ENCODE data around the gene OXT. TPM values are rescaled to one million over a fixed set of nuclear protein-coding genes. Genes with fewer than 3 reads are reported as not detected.
"Not testable (repeated sequence)": the region's sequence is repeated elsewhere in the genome, so short reads cannot be mapped to it uniquely, and the experiment has no call there.

Gene OXT
- total and polyA plus RNA-seq, 2 donors (not counting 1 experiment from before 2014, with no cell fraction given), result 1.0 to 1.7 TPM

GRCh38 chr20:3051385-3052019 lies 19.9 kb upstream of the OXT start:
- Mint-ChIP-seq H3K27ac (no peak overlapping the region), H3K27me3 (no peaks in the 10 kb centered on the region), H3K4me1 (peaks cover 7% of the 10 kb centered on the region), H3K4me3 (no peak overlapping the region), H3K9me3 (ENCODE audit: insufficient read depth) (no peaks in the 10 kb centered on the region)
- H3K36me3 ChIP-seq (replicated peaks in 1 of 2; ENCODE audit: control extremely low read depth in 1 of 2, control insufficient read depth in 1 of 2, extremely low read depth in 1 of 2, insufficient read depth in 2 of 2, low read length in 1 of 2), result peaks cover 0 to 19% of the 10 kb centered on the region in 2 experiments
- H3K27me3 ChIP-seq (replicated peaks in 1 of 4; ENCODE audit: control extremely low read depth in 1 of 4, control insufficient read depth in 3 of 4, insufficient read depth in 4 of 4, low read length in 3 of 4), result no peaks in the 10 kb centered on the region
- H3K27ac ChIP-seq (ENCODE audit: low read length in 2 of 2), result no peak overlapping the region
- H3K79me2 ChIP-seq (ENCODE audit: control insufficient read depth, insufficient read depth, low read length), result peaks cover 14% of the 10 kb centered on the region
- H4K20me1 ChIP-seq (ENCODE audit: control insufficient read depth, insufficient read depth, low read length, poor library complexity, severe bottlenecking), result peaks cover 15% of the 10 kb centered on the region
- 96% methylated on average over 3 of the region's 7 CpGs for WGBS (ENCODE audit: insufficient coverage)
- no peak for TF ChIP-seq CTCF (IDR thresholded peaks at IDR 0.05)
- no peak for TF ChIP-seq EZH2 (IDR thresholded peaks at IDR 0.05; ENCODE audit: borderline replicate concordance, insufficient read depth, low read depth, low read length, poor library complexity, severe bottlenecking)
- POLR2A ChIA-PET, result no interaction called here
- peaks cover 6 to 7% of the 10 kb centered on the region in 2 donors for H3K4me1 ChIP-seq (ENCODE audit: control insufficient read depth in 2 of 2, insufficient read depth in 2 of 2, low read length in 2 of 2)
- no peak overlapping the region for H3K4me2 ChIP-seq (replicated peaks; ENCODE audit: low read depth, low read length, poor library complexity, severe bottlenecking)
- ATAC-seq (ENCODE audit: low read depth) (no peak), DNase-seq (no peak)
- CTCF ChIA-PET, result interaction anchor here (0.5 to 4.1 kb wide), 2 partner anchors 65 to 213 kb away, joined by 3 to 68 read pairs; no protein-coding TSS in a partner anchor
- no peak overlapping the region for H2AFZ ChIP-seq (ENCODE audit: insufficient read depth, low read depth, low read length, poor library complexity, severe bottlenecking)
- no peak overlapping the region for H3K9ac ChIP-seq (ENCODE audit: low read length)
- no peak overlapping the region for H3K4me3 ChIP-seq (ENCODE audit: control extremely low read depth in 1 of 5, extremely low read depth in 1 of 5, insufficient read depth in 1 of 5, low read depth in 2 of 5, low read length in 4 of 5)
- intact Hi-C loops (cut with micrococcal nuclease), result no loop called here
- H3K9me3 ChIP-seq (ENCODE audit: control extremely low read depth in 1 of 3, control insufficient read depth in 2 of 3, insufficient read depth in 1 of 3, low read length in 2 of 3), result no peaks in the 10 kb centered on the region

GRCh38 chr20:3059489-3059888 lies 11.9 kb upstream of the OXT start:
- DNase-seq, result no peak
- CTCF ChIA-PET, result no interaction called here
- peaks cover 7% of the 10 kb centered on the region for H3K79me2 ChIP-seq (ENCODE audit: control insufficient read depth, insufficient read depth, low read length)
- H2AFZ ChIP-seq (ENCODE audit: insufficient read depth, low read depth, low read length, poor library complexity, severe bottlenecking), result no peak overlapping the region
- no peaks in the 10 kb centered on the region for H4K20me1 ChIP-seq (ENCODE audit: control insufficient read depth, insufficient read depth, low read length, poor library complexity, severe bottlenecking)
- H3K4me1 ChIP-seq (ENCODE audit: control insufficient read depth in 2 of 2, insufficient read depth in 2 of 2, low read length in 2 of 2), result no peaks in the 10 kb centered on the region
- POLR2A ChIA-PET, result no interaction called here
- no peak overlapping the region for H3K9ac ChIP-seq (ENCODE audit: low read length)
- Mint-ChIP-seq H3K27me3 (no peaks in the 10 kb centered on the region), H3K9me3 (ENCODE audit: insufficient read depth) (no peaks in the 10 kb centered on the region), H3K27ac (no peak overlapping the region), H3K4me3 (no peak overlapping the region), H3K4me1 (peaks cover 1% of the 10 kb centered on the region)
- H3K9me3 ChIP-seq (ENCODE audit: control extremely low read depth in 1 of 3, control insufficient read depth in 2 of 3, insufficient read depth in 1 of 3, low read length in 2 of 3), result no peaks in the 10 kb centered on the region
- TF ChIP-seq EZH2 (IDR thresholded peaks at IDR 0.05; ENCODE audit: borderline replicate concordance, insufficient read depth, low read depth, low read length, poor library complexity, severe bottlenecking) (no peak), CTCF (IDR thresholded peaks at IDR 0.05) (no peak)
- H3K36me3 ChIP-seq (replicated peaks in 1 of 2; ENCODE audit: control extremely low read depth in 1 of 2, control insufficient read depth in 1 of 2, extremely low read depth in 1 of 2, insufficient read depth in 2 of 2, low read length in 1 of 2), result no peaks in the 10 kb centered on the region
- H3K27ac ChIP-seq (ENCODE audit: low read length in 2 of 2), result no peak overlapping the region
- no peak for ATAC-seq (ENCODE audit: low read depth)
- no peak overlapping the region for H3K4me2 ChIP-seq (replicated peaks; ENCODE audit: low read depth, low read length, poor library complexity, severe bottlenecking)
- intact Hi-C loops (cut with micrococcal nuclease), result no loop called here
- H3K27me3 ChIP-seq (replicated peaks in 1 of 4; ENCODE audit: control extremely low read depth in 1 of 4, control insufficient read depth in 3 of 4, insufficient read depth in 4 of 4, low read length in 3 of 4), result no peaks in the 10 kb centered on the region
- WGBS (ENCODE audit: insufficient coverage), result 98% methylated on average over 3 of the region's 3 CpGs
- no peak overlapping the region for H3K4me3 ChIP-seq (ENCODE audit: control extremely low read depth in 1 of 5, extremely low read depth in 1 of 5, insufficient read depth in 1 of 5, low read depth in 2 of 5, low read length in 4 of 5)

GRCh38 chr20:3064119-3064518 lies 7.3 kb upstream of the OXT start:
- H3K27ac ChIP-seq (ENCODE audit: low read length in 2 of 2); H3K4me3 ChIP-seq (ENCODE audit: control extremely low read depth in 1 of 5, extremely low read depth in 1 of 5, insufficient read depth in 1 of 5, low read depth in 2 of 5, low read length in 4 of 5); H4K20me1 ChIP-seq (ENCODE audit: control insufficient read depth, insufficient read depth, low read length, poor library complexity, severe bottlenecking); H3K9me3 Mint-ChIP-seq (ENCODE audit: insufficient read depth); H3K36me3 ChIP-seq (replicated peaks in 1 of 2; ENCODE audit: control extremely low read depth in 1 of 2, control insufficient read depth in 1 of 2, extremely low read depth in 1 of 2, insufficient read depth in 2 of 2, low read length in 1 of 2); H3K4me3 Mint-ChIP-seq; H3K27ac Mint-ChIP-seq; H3K9ac ChIP-seq (ENCODE audit: low read length); H3K27me3 Mint-ChIP-seq; POLR2A ChIA-PET; H3K27me3 ChIP-seq (replicated peaks in 1 of 4; ENCODE audit: control extremely low read depth in 1 of 4, control insufficient read depth in 3 of 4, insufficient read depth in 4 of 4, low read length in 3 of 4); ATAC-seq (ENCODE audit: low read depth); H3K4me2 ChIP-seq (replicated peaks; ENCODE audit: low read depth, low read length, poor library complexity, severe bottlenecking); H3K79me2 ChIP-seq (ENCODE audit: control insufficient read depth, insufficient read depth, low read length); H3K9me3 ChIP-seq (ENCODE audit: control extremely low read depth in 1 of 3, control insufficient read depth in 2 of 3, insufficient read depth in 1 of 3, low read length in 2 of 3); H2AFZ ChIP-seq (ENCODE audit: insufficient read depth, low read depth, low read length, poor library complexity, severe bottlenecking); intact Hi-C loops (cut with micrococcal nuclease); DNase-seq; H3K4me1 ChIP-seq (ENCODE audit: control insufficient read depth in 2 of 2, insufficient read depth in 2 of 2, low read length in 2 of 2): not testable (repeated sequence)
- H3K4me1 Mint-ChIP-seq, result peaks cover 19% of the 10 kb centered on the region
- 85% methylated on average over 5 of the region's 6 CpGs for WGBS (ENCODE audit: insufficient coverage)
- CTCF ChIA-PET, result interaction anchor here (0.6 to 1.7 kb wide), 3 partner anchors 11 to 183 kb away, joined by 3 to 4 read pairs (median 4); no protein-coding TSS in a partner anchor

Data from B cell (primary cell).